ENCODE results near the gene RRP7A.
A peak's percentile ranks its signal among the peaks of the same experiment; 100 is the strongest.
"Not testable (repeated sequence)": the region's sequence is repeated elsewhere in the genome, so short reads cannot be mapped to it uniquely, and the experiment has no call there.

Gene RRP7A

GRCh38 chr22:42519525-42520401 lies at the start of gene RRP7A:
TSS of gene RRP7A (minus strand) at chr22:42519796. CDS start at chr22:42519786, 10 bp downstream.
- peak; percentile 60 for DNase-seq

- not testable (repeated sequence) for DNase-seq
Measured at GRCh38 chr22:42567950-42568349, 48.4 kb upstream of the RRP7A start.

- no peak for DNase-seq
Measured at GRCh38 chr22:42565956-42566355, 46.4 kb upstream of the RRP7A start.

GRCh38 chr22:42564699-42565098 lies 45.1 kb upstream of the RRP7A start:
- DNase-seq: no peak

GRCh38 chr22:42563943-42564342 lies 44.3 kb upstream of the RRP7A start:
- not testable (repeated sequence) for DNase-seq

- no peak for DNase-seq
Measured at GRCh38 chr22:42562684-42563083, 43.1 kb upstream of the RRP7A start.

GRCh38 chr22:42562279-42562678 lies 42.7 kb upstream of the RRP7A start:
- DNase-seq: no peak

GRCh38 chr22:42561856-42562255 lies 42.3 kb upstream of the RRP7A start:
- no peak for DNase-seq

GRCh38 chr22:42560781-42561180 lies 41.2 kb upstream of the RRP7A start:
- no peak for DNase-seq

- DNase-seq: no peak
Measured at GRCh38 chr22:42560381-42560780, 40.8 kb upstream of the RRP7A start.

- no peak for DNase-seq
Measured at GRCh38 chr22:42553475-42554361, 34.1 kb upstream of the RRP7A start, which contains the start of gene SERHL2. TSS of gene SERHL2 (plus strand) at chr22:42553956. CDS start at chr22:42554021, 65 bp downstream.

GRCh38 chr22:42552294-42552647 lies 32.7 kb upstream of the RRP7A start:
- not testable (repeated sequence) for DNase-seq

GRCh38 chr22:42549331-42550060 lies 29.9 kb upstream of the RRP7A start:
- DNase-seq: no peak

- DNase-seq: no peak
Measured at GRCh38 chr22:42548597-42549330, 29.2 kb upstream of the RRP7A start.

- not testable (repeated sequence) for DNase-seq
Measured at GRCh38 chr22:42548126-42548525, 28.5 kb upstream of the RRP7A start.

GRCh38 chr22:42547562-42547961 lies 28.0 kb upstream of the RRP7A start:
- no peak for DNase-seq

- no peak for DNase-seq
Measured at GRCh38 chr22:42544686-42545085, 25.1 kb upstream of the RRP7A start.

- not testable (repeated sequence) for DNase-seq
Measured at GRCh38 chr22:42539236-42539771, 19.7 kb upstream of the RRP7A start.

- DNase-seq: not testable (repeated sequence)
Measured at GRCh38 chr22:42537199-42537831, 17.7 kb upstream of the RRP7A start.

- DNase-seq: not testable (repeated sequence)
Measured at GRCh38 chr22:42536634-42537033, 17.0 kb upstream of the RRP7A start.

GRCh38 chr22:42536166-42536565 lies 16.6 kb upstream of the RRP7A start:
- no peak for DNase-seq
